ENCODE measurements around the gene DELE1. TPM values are rescaled to one million over a fixed set of nuclear protein-coding genes. Genes with fewer than 3 reads are reported as not detected.

DELE1 gene
- total RNA-seq, 2 experiments from 2014 or later: 50.1 to 57.4 TPM

- intact Hi-C loops (cut with micrococcal nuclease): no loop called here
- ATAC-seq: no peak
- Mint-ChIP-seq H3K4me1 (ENCODE audit: low read depth) (no peaks in the 10 kb centered on the region), H3K9me3 (no peaks in the 10 kb centered on the region), H3K27me3 (peaks cover 7% of the 10 kb centered on the region), H3K4me3 (no peak overlapping the region), H3K27ac (no peak overlapping the region), H3K36me3 (ENCODE audit: low read depth) (no peaks in the 10 kb centered on the region)
- DNase-seq: no peak
- no peak for TF ChIP-seq CTCF (IDR thresholded peaks at IDR 0.05)
- POLR2A ChIA-PET: no interaction called here
- CTCF ChIA-PET: interaction anchor here (1.2 to 1.3 kb wide), 3 partner anchors 58 to 201 kb away, joined by 3 to 4 read pairs (median 4); no protein-coding TSS in a partner anchor
Observed at GRCh38 chr5:141902015-141902814, 21.5 kb upstream of the DELE1 start.

GRCh38 chr5:141903261-141903660, 20.4 kb upstream of the DELE1 start:
- H3K27me3 Mint-ChIP-seq: peaks cover 7% of the 10 kb centered on the region
- no peaks in the 10 kb centered on the region for H3K9me3 Mint-ChIP-seq
- DNase-seq (no peak), ATAC-seq (no peak)
- ChIA-PET CTCF (interaction anchor here (1.2 to 1.3 kb wide), 2 partner anchors 145 to 202 kb away, joined by 4 read pairs; no protein-coding TSS in a partner anchor), POLR2A (no interaction called here)
- H3K27ac Mint-ChIP-seq: no peak overlapping the region
- no peaks in the 10 kb centered on the region for H3K4me1 Mint-ChIP-seq (ENCODE audit: low read depth)
- TF ChIP-seq CTCF (IDR thresholded peaks at IDR 0.05): no peak
- intact Hi-C loops (cut with micrococcal nuclease): no loop called here
- H3K4me3 Mint-ChIP-seq: no peak overlapping the region
- no peaks in the 10 kb centered on the region for H3K36me3 Mint-ChIP-seq (ENCODE audit: low read depth)

GRCh38 chr5:141904551-141904950, 19.1 kb upstream of the DELE1 start:
- H3K9me3 Mint-ChIP-seq: no peaks in the 10 kb centered on the region
- peaks cover 9% of the 10 kb centered on the region for H3K27me3 Mint-ChIP-seq
- ATAC-seq (no peak), DNase-seq (no peak)
- ChIA-PET CTCF (interaction anchor here (0.7 to 1.0 kb wide), 2 partner anchors 90 to 213 kb away, joined by 3 read pairs; no protein-coding TSS in a partner anchor), POLR2A (interaction anchor here (0.9 kb wide), 1 partner anchor 39 kb away, joined by 3 read pairs; no protein-coding TSS in a partner anchor)
- H3K36me3 Mint-ChIP-seq (ENCODE audit: low read depth): no peaks in the 10 kb centered on the region
- H3K4me1 Mint-ChIP-seq (ENCODE audit: low read depth): peaks cover 2% of the 10 kb centered on the region
- intact Hi-C loops (cut with micrococcal nuclease): no loop called here
- H3K27ac Mint-ChIP-seq: no peak overlapping the region
- no peak overlapping the region for H3K4me3 Mint-ChIP-seq
- no peak for TF ChIP-seq CTCF (IDR thresholded peaks at IDR 0.05)

GRCh38 chr5:141906517-141906916, 17.2 kb upstream of the DELE1 start:
- H3K9me3 Mint-ChIP-seq: no peaks in the 10 kb centered on the region
- peaks cover 2% of the 10 kb centered on the region for H3K4me1 Mint-ChIP-seq (ENCODE audit: low read depth)
- no peak overlapping the region for H3K4me3 Mint-ChIP-seq
- intact Hi-C loops (cut with micrococcal nuclease): no loop called here
- H3K36me3 Mint-ChIP-seq (ENCODE audit: low read depth): no peaks in the 10 kb centered on the region
- ChIA-PET POLR2A (no interaction called here), CTCF (interaction anchor here (1.0 to 2.4 kb wide), 7 partner anchors 16 to 215 kb away, joined by 3 to 11 read pairs (median 5); partner anchors contain the start of genes PCDH1 and RNF14)
- TF ChIP-seq CTCF (IDR thresholded peaks at IDR 0.05): no peak
- peaks cover 9% of the 10 kb centered on the region for H3K27me3 Mint-ChIP-seq
- ATAC-seq: no peak
- no peak for DNase-seq
- H3K27ac Mint-ChIP-seq: no peak overlapping the region

GRCh38 chr5:141906972-141907371, 16.7 kb upstream of the DELE1 start:
- no peaks in the 10 kb centered on the region for H3K9me3 Mint-ChIP-seq
- intact Hi-C loops (cut with micrococcal nuclease): no loop called here
- ChIA-PET POLR2A (no interaction called here), CTCF (interaction anchor here (1.0 to 2.4 kb wide), 6 partner anchors 17 to 215 kb away, joined by 3 to 11 read pairs (median 6); partner anchors contain the start of gene PCDH1)
- DNase-seq (no peak), ATAC-seq (no peak)
- H3K4me3 Mint-ChIP-seq: no peak overlapping the region
- TF ChIP-seq CTCF (IDR thresholded peaks at IDR 0.05): no peak
- H3K27me3 Mint-ChIP-seq: peaks cover 9% of the 10 kb centered on the region
- no peak overlapping the region for H3K27ac Mint-ChIP-seq
- peaks cover 2% of the 10 kb centered on the region for H3K4me1 Mint-ChIP-seq (ENCODE audit: low read depth)
- no peaks in the 10 kb centered on the region for H3K36me3 Mint-ChIP-seq (ENCODE audit: low read depth)
